Activated T-cell treated with anti-CD3 and anti-CD28 coated beads, Interleukin-2, amount 50 U/mL, for 72 hours (primary cell): Measurements from ENCODE around the gene PRCD. TPM values are rescaled to one million over a fixed set of nuclear protein-coding genes. Genes with fewer than 3 reads are reported as not detected.

Experiments
- ATAC-seq, 2 donors: fragments of 150-1000 bp; cut with Tn5 transposase; replicated peaks in 1 of 2; 2 replicates each; pipeline ENCODE4 v1.10.0; 2021; ENCODE audit warnings: moderate library complexity in 2 of 2, mild to moderate bottlenecking in 1 of 2
- DNase-seq, 2 donors: peaks; one replicate each; pipeline ENCODE4 v3.0.0; 2021 to 2022; ENCODE audit warnings: mixed read lengths in 1 of 2
- H3K27ac Mint-ChIP-seq: one replicate; pipeline ENCODE4 v1.8.0; 2022; ENCODE audit warnings: mild to moderate bottlenecking, moderate library complexity, mixed read lengths
- H3K27me3 Mint-ChIP-seq: one replicate; pipeline ENCODE4 v1.8.0; 2022; ENCODE audit warnings: low read depth, mixed read lengths
- H3K36me3 Mint-ChIP-seq, 2 donors: one replicate each; pipeline ENCODE4 v1.8.0; 2022; ENCODE audit warnings: mixed read lengths in 2 of 2, mild to moderate bottlenecking in 1 of 2; ENCODE audit not compliant: insufficient read depth in 2 of 2
- H3K4me1 Mint-ChIP-seq: one replicate; pipeline ENCODE4 v1.8.0; 2022; ENCODE audit warnings: low read depth, mixed read lengths
- H3K4me3 Mint-ChIP-seq, 2 donors: one replicate each; pipeline ENCODE4 v1.8.0; 2022; ENCODE audit warnings: mild to moderate bottlenecking in 2 of 2, mixed read lengths in 2 of 2, moderate library complexity in 2 of 2
- H3K9me3 Mint-ChIP-seq, 2 donors: one replicate each; pipeline ENCODE4 v1.8.0; 2022; ENCODE audit warnings: mixed read lengths in 2 of 2
- total RNA-seq, 2 donors: library from RNA; stranded (reverse); gene quantifications; one replicate each; pipeline ENCODE4 v1.2.3, GENCODE V29; 2022

The PRCD gene
- total RNA-seq, 2 donors from 2014 or later, result 1.1 to 1.5 TPM

GRCh38 chr17:76543826-76544545 is 4.1 kb downstream of the PRCD start:
- H3K9me3 Mint-ChIP-seq, result no peaks in the 10 kb centered on the region
- no peaks in the 10 kb centered on the region for H3K36me3 Mint-ChIP-seq
- no peak overlapping the region for H3K27ac Mint-ChIP-seq
- no peak overlapping the region for H3K4me3 Mint-ChIP-seq
- ATAC-seq (no peak), DNase-seq (no peak)
- H3K4me1 Mint-ChIP-seq, result no peaks in the 10 kb centered on the region
- peaks cover 29% of the 10 kb centered on the region for H3K27me3 Mint-ChIP-seq

- DNase-seq (no peak), ATAC-seq (no peak)
- Mint-ChIP-seq H3K4me1 (no peaks in the 10 kb centered on the region), H3K4me3 (no peak overlapping the region), H3K9me3 (no peaks in the 10 kb centered on the region), H3K36me3 (no peaks in the 10 kb centered on the region), H3K27me3 (peaks cover 21% of the 10 kb centered on the region), H3K27ac (no peak overlapping the region)
Observed at GRCh38 chr17:76544546-76545365, 4.9 kb downstream of the PRCD start.

- peaks cover 19% of the 10 kb centered on the region for H3K27me3 Mint-ChIP-seq
- no peaks in the 10 kb centered on the region for H3K36me3 Mint-ChIP-seq
- H3K27ac Mint-ChIP-seq, result no peak overlapping the region
- ATAC-seq (no peak), DNase-seq (no peak)
- no peaks in the 10 kb centered on the region for H3K9me3 Mint-ChIP-seq
- H3K4me1 Mint-ChIP-seq, result peaks cover 6% of the 10 kb centered on the region
- no peak overlapping the region for H3K4me3 Mint-ChIP-seq
Observed at GRCh38 chr17:76545918-76546555, 6.2 kb downstream of the PRCD start.

- H3K27ac Mint-ChIP-seq, result no peak overlapping the region
- DNase-seq (no peak), ATAC-seq (no peak)
- H3K9me3 Mint-ChIP-seq, result no peaks in the 10 kb centered on the region
- H3K36me3 Mint-ChIP-seq, result no peaks in the 10 kb centered on the region
- no peak overlapping the region for H3K4me3 Mint-ChIP-seq
- peaks cover 7% of the 10 kb centered on the region for H3K4me1 Mint-ChIP-seq
- peaks cover 13% of the 10 kb centered on the region for H3K27me3 Mint-ChIP-seq
Observed at GRCh38 chr17:76546556-76547182, 6.8 kb downstream of the PRCD start.

- Mint-ChIP-seq H3K36me3 (no peaks in the 10 kb centered on the region), H3K4me3 (no peak overlapping the region), H3K9me3 (no peaks in the 10 kb centered on the region), H3K27ac (no peak overlapping the region), H3K27me3 (peaks cover 8% of the 10 kb centered on the region), H3K4me1 (peaks cover 7% of the 10 kb centered on the region)
- DNase-seq (peak; percentile 61 to 66), ATAC-seq (peak; percentile 81 to 82)
Observed at GRCh38 chr17:76547183-76547641, 7.4 kb downstream of the PRCD start.

GRCh38 chr17:76547642-76548202 is 7.9 kb downstream of the PRCD start:
- no peak for DNase-seq
- H3K27me3 Mint-ChIP-seq, result peaks cover 3% of the 10 kb centered on the region
- H3K36me3 Mint-ChIP-seq, result no peaks in the 10 kb centered on the region

GRCh38 chr17:76548378-76549214 is 8.8 kb downstream of the PRCD start:
- Mint-ChIP-seq H3K27me3 (no peaks in the 10 kb centered on the region), H3K4me3 (no peak overlapping the region), H3K4me1 (peaks cover 7% of the 10 kb centered on the region), H3K9me3 (no peaks in the 10 kb centered on the region), H3K36me3 (no peaks in the 10 kb centered on the region), H3K27ac (no peak overlapping the region)
- no peak for ATAC-seq
- DNase-seq, result no peak

More at GRCh38 chr17:76547642-76548202, 7.9 kb downstream of the PRCD start:
- Mint-ChIP-seq H3K9me3 (no peaks in the 10 kb centered on the region), H3K27ac (no peak overlapping the region), H3K4me3 (no peak overlapping the region), H3K4me1 (peaks cover 7% of the 10 kb centered on the region)
- no peak for ATAC-seq

- no peaks in the 10 kb centered on the region for H3K27me3 Mint-ChIP-seq
- H3K36me3 Mint-ChIP-seq, result no peaks in the 10 kb centered on the region
- H3K4me1 Mint-ChIP-seq, result peaks cover 7% of the 10 kb centered on the region
- no peak overlapping the region for H3K4me3 Mint-ChIP-seq
- no peak for DNase-seq
- no peak for ATAC-seq
- no peak overlapping the region for H3K27ac Mint-ChIP-seq
- no peaks in the 10 kb centered on the region for H3K9me3 Mint-ChIP-seq
Observed at GRCh38 chr17:76549215-76549518, 9.3 kb downstream of the PRCD start.

GRCh38 chr17:76549539-76549938 is 9.7 kb downstream of the PRCD start:
- H3K27me3 Mint-ChIP-seq, result no peaks in the 10 kb centered on the region
- H3K4me1 Mint-ChIP-seq, result peaks cover 9% of the 10 kb centered on the region
- H3K36me3 Mint-ChIP-seq, result no peaks in the 10 kb centered on the region
- H3K27ac Mint-ChIP-seq, result no peak overlapping the region
- DNase-seq, result no peak
- no peak overlapping the region for H3K4me3 Mint-ChIP-seq
- ATAC-seq, result no peak
- no peaks in the 10 kb centered on the region for H3K9me3 Mint-ChIP-seq

GRCh38 chr17:76550712-76551615 is 11.1 kb downstream of the PRCD start:
- peak overlapping the region in 1 of 2 donors; percentile 60 for H3K4me3 Mint-ChIP-seq
- no peaks in the 10 kb centered on the region for H3K9me3 Mint-ChIP-seq
- ATAC-seq, result no peak
- H3K27ac Mint-ChIP-seq, result no peak overlapping the region
- H3K4me1 Mint-ChIP-seq, result peaks cover 19% of the 10 kb centered on the region
- DNase-seq, result no peak
- peaks cover 0 to 2% of the 10 kb centered on the region in 2 donors for H3K36me3 Mint-ChIP-seq
- no peaks in the 10 kb centered on the region for H3K27me3 Mint-ChIP-seq

- no peak overlapping the region for H3K27ac Mint-ChIP-seq
Observed at GRCh38 chr17:76551685-76552084, 11.8 kb downstream of the PRCD start.

More at GRCh38 chr17:76551685-76552084, 11.8 kb downstream of the PRCD start:
- no peaks in the 10 kb centered on the region for H3K27me3 Mint-ChIP-seq
- peaks cover 0 to 2% of the 10 kb centered on the region in 2 donors for H3K36me3 Mint-ChIP-seq
- DNase-seq (no peak), ATAC-seq (no peak)
- no peak overlapping the region for H3K4me3 Mint-ChIP-seq
- H3K4me1 Mint-ChIP-seq, result peaks cover 25% of the 10 kb centered on the region
- H3K9me3 Mint-ChIP-seq, result no peaks in the 10 kb centered on the region
